ENCODE results near the gene DLK2. TPM values are rescaled to one million over a fixed set of nuclear protein-coding genes. Genes with fewer than 3 reads are reported as not detected.

Gene DLK2
- total RNA-seq, 1 donor from 2014 or later, result 0.60 TPM

GRCh38 chr6:43490523-43490939 is 35.2 kb upstream of the DLK2 start:
- Mint-ChIP-seq H3K27me3 (no peaks in the 10 kb centered on the region), H3K27ac (no peak overlapping the region), H3K36me3 (ENCODE audit: insufficient read depth) (peaks cover 4% of the 10 kb centered on the region), H3K9me3 (ENCODE audit: low read depth) (no peaks in the 10 kb centered on the region), H3K4me1 (ENCODE audit: low read depth) (peaks cover 2% of the 10 kb centered on the region), H3K4me3 (ENCODE audit: low read depth) (no peak overlapping the region)
- no peak for DNase-seq (ENCODE audit: low spot score, unreplicated experiment)
- no peak for TF ChIP-seq CTCF (IDR thresholded peaks at IDR 0.05; ENCODE audit: unreplicated experiment)

GRCh38 chr6:43489277-43490072 is 34.1 kb upstream of the DLK2 start:
- Mint-ChIP-seq H3K4me1 (ENCODE audit: low read depth) (peaks cover 2% of the 10 kb centered on the region), H3K27me3 (no peaks in the 10 kb centered on the region), H3K36me3 (ENCODE audit: insufficient read depth) (peaks cover 4% of the 10 kb centered on the region), H3K4me3 (ENCODE audit: low read depth) (no peak overlapping the region), H3K27ac (no peak overlapping the region), H3K9me3 (ENCODE audit: low read depth) (no peaks in the 10 kb centered on the region)
- DNase-seq (ENCODE audit: low spot score, unreplicated experiment), result no peak
- TF ChIP-seq CTCF (IDR thresholded peaks at IDR 0.05; ENCODE audit: unreplicated experiment), result no peak

GRCh38 chr6:43488667-43489276 is 33.4 kb upstream of the DLK2 start:
- no peak for DNase-seq (ENCODE audit: low spot score, unreplicated experiment)
- no peak for TF ChIP-seq CTCF (IDR thresholded peaks at IDR 0.05; ENCODE audit: unreplicated experiment)
- no peak overlapping the region for H3K4me3 Mint-ChIP-seq (ENCODE audit: low read depth)
- peak overlapping the region; percentile 59 for H3K27ac Mint-ChIP-seq
- H3K36me3 Mint-ChIP-seq (ENCODE audit: insufficient read depth), result peaks cover 4% of the 10 kb centered on the region
- H3K4me1 Mint-ChIP-seq (ENCODE audit: low read depth), result peaks cover 2% of the 10 kb centered on the region
- H3K27me3 Mint-ChIP-seq, result no peaks in the 10 kb centered on the region
- H3K9me3 Mint-ChIP-seq (ENCODE audit: low read depth), result no peaks in the 10 kb centered on the region

GRCh38 chr6:43481591-43482236 is 26.4 kb upstream of the DLK2 start:
- Mint-ChIP-seq H3K9me3 (ENCODE audit: low read depth) (no peaks in the 10 kb centered on the region), H3K27ac (peak overlapping the region; percentile 34), H3K36me3 (ENCODE audit: insufficient read depth) (peaks cover 7% of the 10 kb centered on the region), H3K4me3 (ENCODE audit: low read depth) (no peak overlapping the region), H3K27me3 (no peaks in the 10 kb centered on the region), H3K4me1 (ENCODE audit: low read depth) (peaks cover 26% of the 10 kb centered on the region)
- no peak for TF ChIP-seq CTCF (IDR thresholded peaks at IDR 0.05; ENCODE audit: unreplicated experiment)
- no peak for DNase-seq (ENCODE audit: low spot score, unreplicated experiment)

- H3K27me3 Mint-ChIP-seq, result no peaks in the 10 kb centered on the region
- no peak overlapping the region for H3K4me3 Mint-ChIP-seq (ENCODE audit: low read depth)
- DNase-seq (ENCODE audit: low spot score, unreplicated experiment), result no peak
- H3K4me1 Mint-ChIP-seq (ENCODE audit: low read depth), result peaks cover 26% of the 10 kb centered on the region
- no peak for TF ChIP-seq CTCF (IDR thresholded peaks at IDR 0.05; ENCODE audit: unreplicated experiment)
- H3K9me3 Mint-ChIP-seq (ENCODE audit: low read depth), result no peaks in the 10 kb centered on the region
- H3K36me3 Mint-ChIP-seq (ENCODE audit: insufficient read depth), result peaks cover 6% of the 10 kb centered on the region
- H3K27ac Mint-ChIP-seq, result no peak overlapping the region
Observed at GRCh38 chr6:43481075-43481474, 25.7 kb upstream of the DLK2 start.

Measured in progenitor cell of endocrine pancreas (in vitro differentiated cells).